ENCODE measurements around the gene ZCCHC8.

DNA sequence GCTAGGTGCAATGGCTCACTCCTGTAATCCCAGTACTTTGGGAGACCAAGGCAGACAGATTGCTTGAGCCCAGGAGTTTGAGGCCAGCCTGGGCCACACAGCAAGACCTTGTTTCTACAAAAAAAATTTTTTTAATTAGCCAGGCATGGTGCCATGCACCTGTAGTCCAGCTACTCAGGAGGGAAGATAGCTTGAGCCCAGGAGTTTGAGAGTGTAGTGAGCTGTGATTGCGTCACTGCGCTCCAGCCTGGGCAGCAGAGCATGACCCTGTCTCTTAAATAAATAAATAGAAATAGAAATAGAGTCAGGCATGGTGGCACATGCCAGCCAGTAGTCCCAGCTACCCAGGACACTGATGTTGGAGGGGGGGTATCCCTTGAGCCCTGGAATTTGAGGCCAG lies 41.5 kb downstream of the ZCCHC8 start:
- TF ChIP-seq POLR2A (IDR thresholded peaks at IDR 0.05; ENCODE audit: low read length): no peak
- no peak for TF ChIP-seq GATA1 (IDR thresholded peaks at IDR 0.05; ENCODE audit: low read depth, low read length)

Data from erythroblast (primary cell).